ENCODE data around the gene TNF.

Gene TNF

DNA sequence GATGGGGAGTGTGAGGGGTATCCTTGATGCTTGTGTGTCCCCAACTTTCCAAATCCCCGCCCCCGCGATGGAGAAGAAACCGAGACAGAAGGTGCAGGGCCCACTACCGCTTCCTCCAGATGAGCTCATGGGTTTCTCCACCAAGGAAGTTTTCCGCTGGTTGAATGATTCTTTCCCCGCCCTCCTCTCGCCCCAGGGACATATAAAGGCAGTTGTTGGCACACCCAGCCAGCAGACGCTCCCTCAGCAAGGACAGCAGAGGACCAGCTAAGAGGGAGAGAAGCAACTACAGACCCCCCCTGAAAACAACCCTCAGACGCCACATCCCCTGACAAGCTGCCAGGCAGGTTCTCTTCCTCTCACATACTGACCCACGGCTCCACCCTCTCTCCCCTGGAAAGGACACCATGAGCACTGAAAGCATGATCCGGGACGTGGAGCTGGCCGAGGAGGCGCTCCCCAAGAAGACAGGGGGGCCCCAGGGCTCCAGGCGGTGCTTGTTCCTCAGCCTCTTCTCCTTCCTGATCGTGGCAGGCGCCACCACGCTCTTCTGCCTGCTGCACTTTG lies at the start of gene TNF:
Gene TNF, plus strand, starts transcription at position 231 of the 567 bp plus-strand sequence. Its CDS starts 177 bp downstream, at position 408.
- H3K27me3 Mint-ChIP-seq (ENCODE audit: low read depth) = no peaks in the 10 kb centered on the region
- peaks cover 55% of the 10 kb centered on the region for H3K36me3 Mint-ChIP-seq (ENCODE audit: low read depth)
- peak within 1 kb of the TSS; percentile 97 for H3K4me3 Mint-ChIP-seq
- peak within 1 kb of the TSS; percentile 99 for H3K27ac Mint-ChIP-seq
- peaks cover 70% of the 10 kb centered on the region for H3K4me1 Mint-ChIP-seq (ENCODE audit: low read depth)
- no peaks in the 10 kb centered on the region for H3K9me3 Mint-ChIP-seq

DNA sequence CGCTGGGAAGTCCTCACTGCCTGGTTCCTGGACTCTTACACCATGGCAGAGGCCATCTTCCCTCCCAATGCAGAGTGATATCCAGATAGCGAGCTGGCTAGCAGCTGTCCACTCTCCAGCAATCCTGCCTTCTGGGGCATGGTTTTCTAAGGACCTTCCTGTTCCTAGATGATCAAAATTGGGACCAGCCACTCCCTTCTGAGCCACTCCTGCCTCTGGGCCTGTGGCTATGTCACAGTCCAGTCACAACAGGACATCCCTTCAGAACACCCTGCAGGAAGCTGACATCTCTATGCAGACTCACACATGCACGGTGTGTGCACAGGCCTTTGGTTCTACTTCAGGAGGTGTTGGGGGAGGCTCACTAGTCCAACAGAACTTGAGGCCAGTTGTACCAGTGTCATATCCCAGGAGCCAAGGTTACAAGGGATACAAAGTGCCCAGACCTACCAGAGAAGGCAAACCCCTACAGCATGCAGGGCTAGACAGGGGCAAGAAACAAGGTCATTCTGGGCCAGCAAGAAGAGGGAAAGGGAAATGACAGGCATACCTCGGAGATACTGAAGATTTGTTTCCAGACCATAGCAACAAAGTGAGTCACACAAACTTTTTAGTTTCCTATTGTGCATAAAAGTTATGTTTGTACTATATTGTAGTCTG lies 49.3 kb upstream of the TNF start:
- Mint-ChIP-seq H3K27me3 (ENCODE audit: low read depth) (peaks cover 16% of the 10 kb centered on the region), H3K9me3 (no peaks in the 10 kb centered on the region), H3K4me1 (ENCODE audit: low read depth) (peaks cover 1% of the 10 kb centered on the region), H3K27ac (no peak overlapping the region), H3K36me3 (ENCODE audit: low read depth) (peaks cover 12% of the 10 kb centered on the region), H3K4me3 (no peak overlapping the region)

DNA sequence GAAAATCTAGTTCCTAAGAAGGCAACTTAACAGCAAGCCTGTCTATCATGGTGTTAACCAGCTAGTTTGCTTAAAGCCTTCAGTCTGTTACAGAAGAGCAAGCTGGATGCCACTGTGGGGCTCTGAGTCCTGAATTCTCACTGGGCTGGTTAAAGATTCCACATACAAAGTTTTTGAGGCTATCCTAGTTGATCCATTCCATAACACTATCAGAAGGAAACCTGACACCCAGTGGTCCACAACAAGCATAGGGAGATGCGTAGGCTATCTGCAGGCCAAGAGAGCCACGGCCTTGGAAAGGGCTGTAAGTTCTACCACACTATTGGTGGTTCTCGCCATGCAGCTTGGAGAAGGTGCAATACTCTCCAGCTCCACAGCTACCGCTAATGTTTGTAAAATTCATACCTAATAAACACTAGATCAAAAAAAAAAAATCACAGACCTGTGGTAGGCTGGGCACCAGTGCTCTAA lies 47.0 kb upstream of the TNF start:
- H3K9me3 Mint-ChIP-seq = no peaks in the 10 kb centered on the region
- H3K27me3 Mint-ChIP-seq (ENCODE audit: low read depth) = no peaks in the 10 kb centered on the region
- H3K27ac Mint-ChIP-seq = no peak overlapping the region
- no peak overlapping the region for H3K4me3 Mint-ChIP-seq
- peaks cover 26% of the 10 kb centered on the region for H3K36me3 Mint-ChIP-seq (ENCODE audit: low read depth)
- H3K4me1 Mint-ChIP-seq (ENCODE audit: low read depth) = peaks cover 5% of the 10 kb centered on the region

DNA sequence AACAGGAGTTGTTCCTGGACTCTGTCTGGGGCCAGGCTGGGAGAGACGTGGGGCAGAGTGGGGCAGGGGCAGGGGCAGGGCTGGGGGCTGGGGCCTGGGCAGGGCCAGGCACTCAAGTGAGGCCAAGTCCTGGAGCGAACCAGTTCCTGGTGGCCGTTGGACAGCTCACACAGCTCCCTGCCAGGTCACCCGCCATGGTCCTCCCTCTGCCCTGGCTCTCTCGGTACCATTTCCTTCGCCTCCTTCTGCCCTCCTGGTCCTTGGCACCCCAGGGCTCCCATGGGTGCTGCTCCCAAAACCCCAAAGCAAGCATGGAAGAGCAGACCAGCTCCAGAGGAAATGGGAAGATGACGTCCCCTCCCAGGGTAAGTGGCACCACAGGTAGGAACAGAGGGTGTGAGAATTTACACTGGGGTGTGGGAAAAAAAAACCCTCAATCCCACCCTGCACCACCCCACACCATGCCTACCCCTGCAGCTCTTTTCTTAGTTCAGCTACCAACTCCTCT lies 46.5 kb upstream of the TNF start, which contains the start of gene MCCD1:
Gene MCCD1, plus strand, starts transcription at position 142 of the 508 bp plus-strand sequence. Its CDS starts 53 bp downstream, at position 195.
- H3K36me3 Mint-ChIP-seq (ENCODE audit: low read depth) = peaks cover 29% of the 10 kb centered on the region
- H3K4me3 Mint-ChIP-seq = no peak within 1 kb of the TSS
- H3K9me3 Mint-ChIP-seq = no peaks in the 10 kb centered on the region
- no peak within 1 kb of the TSS for H3K27ac Mint-ChIP-seq
- peaks cover 6% of the 10 kb centered on the region for H3K4me1 Mint-ChIP-seq (ENCODE audit: low read depth)
- H3K27me3 Mint-ChIP-seq (ENCODE audit: low read depth) = no peaks in the 10 kb centered on the region

DNA sequence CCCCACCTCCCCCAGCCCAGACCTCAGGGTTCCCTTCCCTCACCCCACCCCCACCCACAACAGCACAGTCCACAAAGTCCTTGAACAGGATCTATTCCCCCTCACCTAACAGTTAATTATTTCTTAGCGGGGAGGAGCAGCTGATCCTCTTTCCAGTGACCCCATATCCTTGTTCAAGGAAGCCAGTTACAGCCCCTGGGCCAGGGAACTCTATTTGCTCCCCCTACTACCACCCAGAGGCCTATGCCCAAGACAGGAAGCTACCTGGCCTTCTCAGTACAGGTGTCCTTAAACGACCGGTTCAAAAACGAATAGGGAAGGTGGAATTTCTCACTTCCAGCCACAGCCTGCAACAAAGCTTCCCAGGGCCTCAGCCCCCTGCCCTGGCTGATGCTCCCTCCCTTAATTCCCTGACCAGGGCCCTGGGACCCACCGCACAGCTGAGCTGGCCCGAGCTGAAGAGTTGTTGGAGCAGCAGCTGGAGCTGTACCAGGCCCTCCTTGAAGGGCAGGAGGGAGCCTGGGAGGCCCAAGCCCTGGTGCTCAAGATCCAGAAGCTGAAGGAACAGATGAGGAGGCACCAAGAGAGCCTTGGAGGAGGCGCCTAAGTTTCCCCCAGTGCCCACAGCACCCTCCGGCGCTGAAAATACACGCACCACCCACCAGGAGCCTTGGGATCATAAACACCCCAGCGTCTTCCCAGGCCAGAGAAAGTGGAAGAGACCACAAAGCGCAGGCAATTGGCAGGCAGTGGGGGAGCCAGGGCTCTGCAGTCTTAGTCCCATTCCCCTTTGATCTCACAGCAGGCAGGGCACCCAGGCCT lies 45.8 kb upstream of the TNF start:
- Mint-ChIP-seq H3K4me1 (ENCODE audit: low read depth) (peaks cover 6% of the 10 kb centered on the region), H3K4me3 (no peak overlapping the region), H3K27ac (no peak overlapping the region), H3K27me3 (ENCODE audit: low read depth) (no peaks in the 10 kb centered on the region), H3K9me3 (no peaks in the 10 kb centered on the region), H3K36me3 (ENCODE audit: low read depth) (peaks cover 33% of the 10 kb centered on the region)

DNA sequence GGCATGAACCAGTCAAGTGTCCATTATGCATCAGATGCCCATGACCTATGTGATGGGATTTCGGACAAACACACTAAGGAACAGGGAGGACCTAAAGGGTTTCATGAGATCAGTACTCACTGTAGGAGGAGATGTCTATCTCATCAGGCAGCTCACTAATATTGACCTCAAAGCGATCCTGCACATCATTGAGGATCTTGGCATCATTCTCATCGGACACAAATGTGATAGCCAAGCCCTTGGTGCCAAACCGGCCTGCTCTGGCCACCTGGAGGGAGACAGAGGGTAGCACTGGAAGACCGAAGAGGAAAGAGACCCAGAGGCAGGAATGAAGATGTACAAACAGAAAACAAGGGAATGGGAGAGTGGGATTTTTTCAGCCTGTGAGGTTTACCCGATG lies 44.7 kb upstream of the TNF start:
- no peak overlapping the region for H3K27ac Mint-ChIP-seq
- H3K27me3 Mint-ChIP-seq (ENCODE audit: low read depth) = no peaks in the 10 kb centered on the region
- H3K9me3 Mint-ChIP-seq = no peaks in the 10 kb centered on the region
- peaks cover 44% of the 10 kb centered on the region for H3K36me3 Mint-ChIP-seq (ENCODE audit: low read depth)
- peaks cover 9% of the 10 kb centered on the region for H3K4me1 Mint-ChIP-seq (ENCODE audit: low read depth)
- H3K4me3 Mint-ChIP-seq = no peak overlapping the region

DNA sequence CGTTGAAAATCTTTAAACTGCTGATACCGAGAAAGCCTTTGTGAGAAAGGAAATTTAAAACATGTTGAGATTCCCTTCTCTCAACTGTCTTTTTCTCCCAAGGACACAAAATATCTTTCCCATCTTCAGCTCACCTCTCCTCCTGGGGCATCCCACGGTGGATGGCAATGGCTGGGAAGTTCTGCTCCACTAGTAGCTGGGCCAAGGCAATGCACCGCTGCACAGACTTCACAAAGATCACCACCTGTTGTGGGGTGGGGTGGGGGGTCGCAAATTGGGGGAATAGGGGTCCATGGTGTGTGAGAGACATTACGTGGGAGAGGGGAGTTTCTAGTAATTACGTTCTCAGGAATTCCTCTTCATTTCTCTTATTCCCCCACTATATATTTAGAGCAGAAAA lies 44.2 kb upstream of the TNF start:
- Mint-ChIP-seq H3K36me3 (ENCODE audit: low read depth) (peaks cover 49% of the 10 kb centered on the region), H3K4me3 (no peak overlapping the region), H3K27ac (no peak overlapping the region)

DNA sequence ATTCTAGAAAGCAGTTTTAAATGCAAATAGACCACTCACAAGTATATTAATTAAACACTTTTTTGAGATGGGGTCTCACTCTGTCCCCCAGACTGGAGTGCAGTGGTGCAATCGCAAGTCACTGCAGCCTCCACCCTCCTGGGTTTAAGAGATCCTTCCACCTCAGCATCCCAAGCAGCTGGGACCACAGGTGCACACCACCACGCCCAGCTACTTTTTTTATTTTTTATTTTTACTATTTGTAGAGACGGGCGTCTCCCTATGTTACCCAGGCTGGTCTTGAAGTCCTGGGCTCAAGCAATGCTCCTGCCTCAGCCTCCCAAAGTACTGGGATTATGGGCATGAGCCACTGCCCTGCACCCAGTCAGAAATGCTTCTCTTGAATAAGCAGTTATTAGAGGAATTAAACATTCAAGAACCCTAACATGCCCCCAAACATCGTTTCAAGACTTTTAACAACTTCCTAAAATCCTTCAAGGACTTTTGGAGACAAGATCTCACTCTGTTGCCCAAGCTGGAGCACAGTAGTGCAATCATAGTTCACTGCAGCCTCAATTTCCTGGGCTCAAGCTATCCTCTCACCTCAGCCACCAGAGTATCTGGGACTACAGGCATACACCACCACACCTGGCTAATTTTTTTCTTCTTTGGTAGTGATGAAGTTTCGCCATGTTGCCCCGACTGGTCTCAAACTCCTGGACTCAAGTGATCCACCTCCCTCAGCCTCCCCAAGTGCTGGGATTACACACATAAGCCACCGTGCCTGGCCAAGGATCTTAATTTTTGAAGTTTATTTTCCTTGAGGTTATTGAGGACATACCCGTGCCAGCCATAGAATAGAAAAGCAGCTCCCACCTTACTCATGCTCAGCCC lies 43.4 kb upstream of the TNF start:
- Mint-ChIP-seq H3K4me3 (no peak overlapping the region), H3K9me3 (no peaks in the 10 kb centered on the region), H3K36me3 (ENCODE audit: low read depth) (peaks cover 55% of the 10 kb centered on the region), H3K27me3 (ENCODE audit: low read depth) (no peaks in the 10 kb centered on the region), H3K27ac (no peak overlapping the region), H3K4me1 (ENCODE audit: low read depth) (peaks cover 16% of the 10 kb centered on the region)

More for the DNA sequence above, 44.2 kb upstream of the TNF start:
- peaks cover 14% of the 10 kb centered on the region for H3K4me1 Mint-ChIP-seq (ENCODE audit: low read depth)
- no peaks in the 10 kb centered on the region for H3K9me3 Mint-ChIP-seq
- no peaks in the 10 kb centered on the region for H3K27me3 Mint-ChIP-seq (ENCODE audit: low read depth)

DNA sequence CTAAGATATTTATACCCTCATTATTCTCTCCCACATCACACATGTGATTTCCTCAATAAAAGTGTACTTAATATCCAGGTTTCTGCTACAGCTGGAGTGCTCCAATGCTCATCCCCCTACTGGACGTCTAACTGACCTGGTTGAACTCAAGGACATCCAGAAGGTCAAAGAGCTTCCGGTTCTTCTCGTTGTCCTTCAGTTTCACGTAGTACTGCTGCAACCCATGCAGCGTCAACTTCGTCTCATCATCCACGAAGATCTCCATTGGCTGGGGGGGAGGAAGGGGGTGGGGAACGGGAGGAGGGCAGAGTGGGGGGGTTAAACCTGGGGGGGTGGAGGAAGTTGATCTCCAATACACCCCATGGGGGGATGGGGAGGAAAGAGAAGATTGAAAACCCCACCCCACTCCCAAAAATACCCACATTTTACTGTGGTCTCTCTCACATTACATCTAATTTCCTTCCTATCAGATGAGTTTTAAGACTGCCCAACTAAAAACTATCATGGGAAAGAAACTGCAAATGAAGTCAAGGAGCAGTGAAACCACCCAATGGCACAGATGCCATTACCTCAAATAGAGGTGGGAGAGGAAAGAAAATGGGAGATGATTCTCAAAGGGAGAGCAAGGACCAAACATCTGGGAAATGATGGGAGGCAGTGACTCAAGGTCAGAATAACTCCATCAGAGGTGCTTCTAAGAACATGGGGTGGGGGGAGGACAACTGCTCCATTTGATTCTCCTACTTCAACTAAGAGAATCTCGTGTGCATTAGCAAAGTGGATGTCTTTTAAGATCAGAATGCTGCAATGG lies 42.5 kb upstream of the TNF start:
- Mint-ChIP-seq H3K4me3 (no peak overlapping the region), H3K9me3 (no peaks in the 10 kb centered on the region), H3K27ac (peak overlapping the region; percentile 20), H3K36me3 (ENCODE audit: low read depth) (peaks cover 58% of the 10 kb centered on the region), H3K4me1 (ENCODE audit: low read depth) (peaks cover 16% of the 10 kb centered on the region), H3K27me3 (ENCODE audit: low read depth) (no peaks in the 10 kb centered on the region)

DNA sequence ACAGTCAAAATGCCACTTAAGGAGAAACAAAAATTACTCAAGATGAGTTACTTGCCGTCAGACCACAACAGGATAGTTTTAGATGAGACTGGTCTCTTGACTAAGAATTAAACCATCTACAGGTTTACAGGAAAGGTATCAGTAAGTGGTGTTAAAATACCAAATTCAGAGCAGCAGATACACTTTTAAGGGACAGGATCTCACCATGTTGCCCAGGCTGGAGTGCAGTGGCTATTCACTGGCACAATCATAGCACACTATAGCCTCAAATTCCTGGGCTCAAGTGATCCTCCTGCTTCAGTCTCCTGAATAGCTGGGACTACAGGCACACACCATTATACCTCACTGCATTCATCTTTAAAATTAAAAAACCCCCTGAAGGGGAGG lies 41.9 kb upstream of the TNF start:
- Mint-ChIP-seq H3K4me3 (no peak overlapping the region), H3K27me3 (ENCODE audit: low read depth) (no peaks in the 10 kb centered on the region), H3K36me3 (ENCODE audit: low read depth) (peaks cover 62% of the 10 kb centered on the region), H3K9me3 (no peaks in the 10 kb centered on the region), H3K4me1 (ENCODE audit: low read depth) (peaks cover 20% of the 10 kb centered on the region), H3K27ac (no peak overlapping the region)

DNA sequence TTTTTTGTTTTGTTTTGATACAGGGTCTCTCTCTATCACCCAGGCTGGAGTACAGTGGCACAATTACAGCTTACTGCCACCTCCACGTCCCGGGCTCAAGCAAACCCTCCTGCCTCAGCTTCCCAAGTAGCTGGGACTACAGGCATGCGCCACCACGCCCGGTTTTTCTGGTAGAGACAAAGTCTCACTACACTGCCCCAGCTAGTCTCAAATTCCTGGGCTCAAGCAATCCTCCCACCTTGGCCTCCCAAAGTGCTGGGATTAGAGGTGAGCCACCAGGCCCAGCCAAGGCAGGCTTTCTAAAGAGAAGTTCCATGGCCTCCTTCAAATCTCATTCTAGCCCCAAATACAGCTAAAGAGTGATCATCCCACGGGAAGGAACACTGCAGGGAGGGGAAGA lies 41.4 kb upstream of the TNF start:
- Mint-ChIP-seq H3K4me3 (no peak overlapping the region), H3K9me3 (no peaks in the 10 kb centered on the region), H3K4me1 (ENCODE audit: low read depth) (peaks cover 25% of the 10 kb centered on the region), H3K36me3 (ENCODE audit: low read depth) (peaks cover 65% of the 10 kb centered on the region), H3K27ac (no peak overlapping the region), H3K27me3 (ENCODE audit: low read depth) (no peaks in the 10 kb centered on the region)

DNA sequence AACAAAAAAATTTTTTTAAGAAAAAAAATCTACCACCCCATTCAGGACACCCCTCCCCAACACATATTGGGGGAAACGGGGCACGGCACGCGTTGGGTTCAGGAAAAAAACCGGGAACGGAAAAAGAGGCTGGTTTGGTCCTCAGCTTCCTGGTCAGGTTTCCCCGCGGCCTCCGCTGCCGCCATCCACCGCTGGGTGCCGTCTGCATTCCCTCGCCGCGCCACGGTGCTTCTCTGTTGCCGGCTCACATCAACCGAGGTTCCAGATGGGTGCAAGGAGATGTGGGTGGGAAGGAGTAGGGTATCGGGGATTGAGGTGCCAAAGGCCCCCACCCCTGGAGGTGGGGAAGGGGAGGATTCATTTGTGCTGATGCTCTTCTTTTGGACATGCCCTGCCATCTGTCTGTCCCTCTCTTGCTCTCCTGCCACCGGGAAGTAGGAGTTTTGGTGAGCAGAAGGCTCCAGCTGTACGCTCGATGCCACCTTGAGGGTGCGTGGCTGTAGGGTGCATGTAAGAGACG lies 40.8 kb upstream of the TNF start:
- no peaks in the 10 kb centered on the region for H3K9me3 Mint-ChIP-seq
- no peak overlapping the region for H3K27ac Mint-ChIP-seq
- no peaks in the 10 kb centered on the region for H3K27me3 Mint-ChIP-seq (ENCODE audit: low read depth)
- peaks cover 71% of the 10 kb centered on the region for H3K36me3 Mint-ChIP-seq (ENCODE audit: low read depth)
- peaks cover 31% of the 10 kb centered on the region for H3K4me1 Mint-ChIP-seq (ENCODE audit: low read depth)
- no peak overlapping the region for H3K4me3 Mint-ChIP-seq

Data from T-helper 1 cell treated with Interleukin-12 subunit alpha and Interleukin-12 subunit beta and Interleukin-4 antibody, amounts not matched to agents 30 μg/mL and 1 μg/mL, for 36 hours (primary cell).